Suppressor macrophage treated with lipopolysaccharide for 1 hour (primary cell): ENCODE measurements around the gene C16orf96.
A peak's percentile ranks its signal among the peaks of the same experiment; 100 is the strongest.

Experiments
- DNase-seq, 3 donors: peaks; one replicate each; pipeline ENCODE4 v3.0.0-alpha.2; 2020 to 2022

Gene C16orf96

DNA sequence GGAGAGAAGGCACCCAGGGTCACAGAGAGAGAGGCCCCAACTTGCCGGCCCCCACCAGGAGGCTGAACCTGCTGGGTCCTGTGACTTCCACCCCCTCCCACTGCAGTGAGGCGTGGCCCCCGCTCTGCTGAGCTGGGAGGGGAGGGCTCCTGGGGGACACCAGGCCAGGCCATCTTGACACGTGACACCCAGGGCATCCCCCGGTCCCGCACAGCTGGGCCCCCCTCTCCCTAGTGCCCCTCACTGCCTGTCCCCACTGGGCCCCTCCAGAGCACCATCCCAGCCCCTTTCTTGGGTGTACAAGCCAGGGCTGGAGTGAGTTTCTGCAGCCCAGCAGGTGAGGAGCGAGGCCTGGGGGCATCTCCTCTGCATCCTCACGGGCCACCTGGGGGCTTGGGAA, 46.2 kb downstream of the C16orf96 start:
- DNase-seq, result no peak

DNA sequence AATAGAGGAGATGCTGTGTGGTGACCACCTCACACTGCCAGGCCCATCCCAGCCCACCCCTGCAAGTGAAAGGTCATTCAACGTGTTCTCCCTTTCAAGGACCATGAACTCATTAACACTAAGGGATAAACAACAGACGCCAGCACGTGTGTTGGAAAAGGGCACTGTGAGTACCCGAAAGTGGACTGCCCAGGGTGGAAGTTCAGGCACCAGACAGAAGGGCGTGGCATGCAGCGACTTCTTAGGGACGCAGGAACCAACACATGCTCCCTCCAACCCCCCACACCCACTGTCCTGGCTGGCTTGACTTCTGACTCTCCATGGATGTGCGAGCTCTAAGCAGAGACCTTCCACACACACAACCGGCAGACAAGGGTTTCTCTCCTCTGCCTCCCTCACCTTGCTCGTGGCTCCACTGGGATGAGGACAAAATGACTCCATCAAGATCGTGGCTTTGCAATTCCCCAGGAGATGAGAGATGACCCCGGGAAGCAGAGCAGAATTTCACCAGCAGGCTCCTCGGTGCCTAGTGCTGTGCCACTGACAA, 47.6 kb downstream of the C16orf96 start:
- DNase-seq, result no peak

DNA sequence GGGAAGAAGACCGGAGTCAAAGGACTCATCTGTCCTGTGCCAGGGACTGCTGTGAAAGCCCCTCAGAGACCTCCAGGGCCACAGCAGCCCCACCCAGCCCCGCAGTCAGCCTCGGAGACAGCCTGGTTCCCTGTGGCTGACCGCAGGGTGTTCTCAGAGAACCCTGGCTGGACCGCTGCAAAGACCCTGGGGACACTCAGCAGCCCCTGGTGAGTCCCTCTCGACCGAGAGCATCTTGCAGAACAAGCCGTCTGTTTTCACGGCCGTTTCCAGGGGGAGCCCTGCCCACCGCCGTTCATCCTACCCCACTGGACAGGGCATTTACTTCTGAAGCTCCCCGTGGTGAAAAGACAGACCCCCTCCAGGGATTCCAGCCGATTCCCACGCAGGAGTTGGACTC, 48.3 kb downstream of the C16orf96 start:
- no peak for DNase-seq

DNA sequence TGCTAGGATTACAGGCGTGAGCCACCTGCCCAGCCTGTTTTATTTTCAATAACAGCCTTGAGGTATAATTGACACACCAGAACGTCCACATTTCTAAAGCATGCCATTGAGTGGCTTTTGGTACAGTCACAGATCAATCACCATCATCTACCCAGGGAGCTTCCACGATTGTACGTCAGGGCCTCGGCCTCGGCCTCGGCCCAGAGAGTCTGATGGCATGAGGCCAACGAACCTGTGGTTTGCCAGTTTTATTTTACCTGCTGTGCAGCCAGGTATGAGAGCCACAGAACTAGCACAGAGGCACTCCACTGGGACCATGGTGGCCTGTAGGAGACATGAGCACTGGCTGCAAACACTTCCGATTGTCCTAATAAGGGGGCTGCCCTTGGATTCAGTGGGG, 50.2 kb downstream of the C16orf96 start:
- no peak for DNase-seq

DNA sequence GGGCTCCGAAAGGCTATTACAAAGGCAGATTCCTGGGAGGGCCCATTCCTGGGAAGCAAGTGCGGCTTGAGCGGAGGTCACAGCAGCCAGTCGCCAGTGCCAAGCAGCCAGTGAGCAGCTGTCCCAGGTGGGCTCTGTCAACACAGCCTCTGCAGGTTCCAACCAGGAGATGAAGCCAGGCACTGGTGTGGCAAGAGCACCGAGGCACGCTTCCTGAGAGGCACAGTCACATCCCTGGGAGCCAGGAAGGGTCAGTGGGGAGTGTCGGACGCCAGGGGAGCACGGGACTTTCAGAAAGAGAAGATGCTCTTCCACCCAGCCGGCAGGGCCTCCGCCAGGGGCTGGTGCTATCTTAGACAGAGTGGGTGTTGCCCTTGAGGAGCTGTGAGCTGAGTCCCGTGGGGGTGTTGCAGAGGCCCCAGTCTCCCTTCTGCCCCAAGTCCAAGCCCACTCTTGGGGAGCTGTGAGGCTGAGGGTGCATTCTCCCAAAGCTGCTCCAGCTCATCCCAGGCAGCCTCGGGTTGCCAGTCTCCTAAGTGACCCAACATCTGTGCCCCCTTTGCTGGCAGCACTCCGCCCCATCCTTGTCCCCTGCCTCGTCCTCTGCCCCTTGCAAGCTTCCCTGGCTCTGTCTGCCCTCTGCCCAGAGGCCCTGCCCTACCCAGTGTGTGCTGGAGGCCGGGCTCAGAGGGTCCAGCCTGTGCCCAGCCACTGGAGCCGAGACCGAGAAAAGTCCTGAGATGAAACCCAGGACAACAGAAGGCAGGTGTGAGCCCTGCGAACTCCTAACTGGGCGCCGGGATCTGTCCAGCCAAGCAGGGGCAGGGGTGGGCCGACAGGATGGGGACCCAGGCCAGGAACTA, 51.9 kb downstream of the C16orf96 start:
- DNase-seq, result no peak

DNA sequence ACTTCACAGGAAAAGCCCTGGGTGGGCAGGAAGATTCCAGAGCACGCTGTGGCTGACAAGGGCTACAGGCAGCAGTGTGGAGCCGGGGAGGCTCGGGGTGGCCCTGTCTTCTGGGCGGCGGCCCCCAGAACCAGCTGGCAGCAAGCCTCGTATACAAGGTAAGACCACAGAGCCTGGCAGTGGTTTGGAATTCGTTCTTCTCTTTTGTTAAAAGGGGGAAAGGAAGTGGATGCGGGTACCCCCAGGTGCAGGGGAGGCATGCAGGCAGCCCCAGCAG, 52.5 kb downstream of the C16orf96 start:
- DNase-seq, result no peak

DNA sequence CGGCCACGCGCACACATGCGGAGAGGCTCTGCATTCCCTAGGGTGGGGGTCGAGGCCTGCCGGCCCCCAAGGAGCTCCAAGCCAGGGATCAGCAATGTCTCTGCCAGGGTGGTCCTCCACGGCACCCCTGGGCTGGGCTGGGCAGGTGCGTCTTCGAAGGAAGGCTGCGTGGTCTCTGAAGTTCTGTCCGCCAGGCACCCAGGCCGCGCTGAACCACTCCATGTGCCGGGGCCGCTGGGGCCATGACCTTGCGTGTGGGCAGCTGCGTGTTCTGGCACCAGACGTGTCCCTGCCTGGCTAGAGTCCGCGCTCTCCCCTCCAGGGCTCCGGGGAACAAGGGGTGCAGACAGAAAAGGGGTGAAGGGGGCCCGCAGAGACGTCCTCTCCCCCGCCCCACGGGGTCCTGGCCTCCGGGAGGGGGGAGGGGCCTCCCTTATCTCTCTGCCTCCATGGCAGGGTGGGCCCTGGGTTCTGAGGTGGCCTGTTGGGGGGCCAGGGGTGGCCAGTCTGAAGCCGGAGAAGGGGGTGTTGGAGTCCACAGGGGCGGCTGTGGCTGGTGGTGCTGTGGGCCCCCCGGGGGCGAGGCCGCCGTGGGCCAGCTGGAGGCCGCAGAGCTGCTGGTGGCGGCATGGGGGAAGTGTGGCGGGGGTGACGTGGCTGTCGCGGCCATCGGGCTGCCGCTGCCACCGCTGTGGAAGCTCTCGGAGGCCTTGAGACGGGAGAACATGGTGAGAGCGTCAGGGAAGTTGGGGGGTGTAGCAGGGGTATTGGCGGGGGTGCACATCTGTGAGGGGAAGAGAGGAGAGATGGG, 53.3 kb downstream of the C16orf96 start:
- no peak for DNase-seq

DNA sequence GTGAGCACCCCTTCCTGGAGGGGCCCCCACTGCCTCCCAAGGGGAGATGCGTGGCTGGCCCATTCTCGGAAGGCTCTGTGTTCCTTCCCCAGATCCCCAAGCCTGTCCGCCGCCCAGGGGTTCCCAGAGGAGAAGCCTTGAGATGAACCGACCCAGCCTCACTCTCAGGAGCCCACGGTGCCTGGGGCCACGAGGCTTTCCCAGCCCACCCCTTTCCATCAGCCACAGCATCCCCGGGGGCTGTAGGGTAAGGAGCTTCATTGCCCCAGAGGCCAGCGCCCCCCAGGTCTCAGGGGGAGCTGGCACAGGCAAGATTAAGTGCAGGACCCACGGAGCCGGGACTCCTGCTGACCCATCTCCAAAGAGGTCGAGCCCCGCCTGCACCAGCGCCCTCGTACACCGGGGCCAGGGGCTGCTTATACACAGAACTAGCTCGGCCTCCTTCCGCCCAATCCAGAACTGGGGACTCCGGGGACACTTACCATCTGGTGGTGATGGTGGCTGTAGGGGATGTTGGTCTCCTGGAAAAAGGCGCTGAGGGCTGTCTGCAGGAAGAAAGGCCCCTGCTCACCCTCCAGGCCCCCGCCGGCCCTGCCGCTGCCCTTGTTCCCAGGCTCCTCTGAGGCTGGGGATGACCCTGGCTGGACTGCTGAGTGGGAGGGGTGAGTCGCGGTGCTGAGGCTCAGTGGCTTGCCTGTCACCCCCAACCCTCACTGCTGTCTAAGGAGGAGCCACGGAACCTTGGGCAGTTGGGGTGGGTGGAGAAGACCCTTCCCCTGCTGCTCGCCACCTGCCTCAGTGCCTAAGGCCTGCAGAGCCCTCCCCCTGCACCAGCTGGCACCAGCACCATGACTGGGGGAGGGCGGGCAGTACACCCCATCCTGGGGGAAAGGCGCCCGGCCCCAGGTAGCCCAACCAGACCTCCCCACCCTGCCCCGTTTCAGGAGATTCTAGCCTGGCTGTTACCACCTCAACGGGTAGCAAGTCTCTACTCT, 54.2 kb downstream of the C16orf96 start:
- no peak for DNase-seq

DNA sequence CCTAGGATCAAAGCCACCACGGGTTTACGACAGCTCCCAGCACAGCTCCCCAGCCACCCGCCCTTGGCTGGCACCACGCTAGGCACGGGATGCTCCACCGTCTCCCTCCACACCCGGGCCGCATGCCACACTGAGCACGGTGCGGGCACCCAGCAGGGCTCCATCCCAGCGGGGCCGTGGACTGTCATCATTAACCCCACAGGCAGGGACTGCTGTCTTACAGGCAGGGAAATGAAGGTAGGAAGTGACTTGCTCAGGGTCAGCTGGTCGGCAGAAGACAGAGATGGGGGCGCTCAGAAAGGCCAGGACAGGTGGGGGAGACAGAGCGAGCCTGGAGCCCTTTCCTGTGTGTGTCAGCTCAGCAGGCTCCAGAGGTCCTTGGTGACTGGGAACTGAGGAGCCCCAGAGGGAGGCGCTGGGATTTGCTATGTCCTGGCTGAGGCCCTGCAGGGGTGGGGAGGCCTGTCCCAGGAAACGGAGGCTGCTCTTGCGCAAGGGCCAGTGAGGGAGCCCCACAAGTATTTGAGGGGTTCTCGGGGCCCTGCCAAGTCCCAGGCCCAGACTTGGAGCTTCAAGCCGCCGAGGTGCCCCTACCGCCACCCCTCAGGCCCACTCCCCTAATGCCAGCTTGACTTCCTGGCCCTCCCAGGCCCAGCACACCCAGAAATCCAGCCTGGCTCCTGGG, 55.3 kb downstream of the C16orf96 start:
- DNase-seq, result no peak

DNA sequence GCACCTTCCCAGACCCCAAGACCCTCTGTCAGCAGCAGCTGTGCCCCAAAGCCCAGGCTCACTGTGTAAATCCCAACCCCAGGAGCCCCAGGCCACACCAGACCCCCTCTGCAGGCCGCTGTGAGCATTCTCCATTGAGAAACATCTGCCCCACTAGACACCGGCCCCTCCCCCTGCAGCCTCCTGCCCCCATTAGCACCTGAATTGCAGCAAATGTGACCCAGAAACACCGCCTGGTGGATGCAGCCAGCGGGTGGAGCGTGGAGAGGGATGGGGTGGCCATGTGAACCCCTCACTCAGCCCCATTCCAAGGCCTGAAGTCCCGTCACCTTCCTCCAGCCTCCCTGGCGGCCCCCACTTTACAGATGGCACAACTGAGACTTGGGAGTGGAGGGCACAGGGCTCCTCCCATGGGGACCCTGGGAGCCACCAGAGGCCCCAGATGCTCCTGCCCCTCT, 56.4 kb downstream of the C16orf96 start:
- DNase-seq, result no peak

DNA sequence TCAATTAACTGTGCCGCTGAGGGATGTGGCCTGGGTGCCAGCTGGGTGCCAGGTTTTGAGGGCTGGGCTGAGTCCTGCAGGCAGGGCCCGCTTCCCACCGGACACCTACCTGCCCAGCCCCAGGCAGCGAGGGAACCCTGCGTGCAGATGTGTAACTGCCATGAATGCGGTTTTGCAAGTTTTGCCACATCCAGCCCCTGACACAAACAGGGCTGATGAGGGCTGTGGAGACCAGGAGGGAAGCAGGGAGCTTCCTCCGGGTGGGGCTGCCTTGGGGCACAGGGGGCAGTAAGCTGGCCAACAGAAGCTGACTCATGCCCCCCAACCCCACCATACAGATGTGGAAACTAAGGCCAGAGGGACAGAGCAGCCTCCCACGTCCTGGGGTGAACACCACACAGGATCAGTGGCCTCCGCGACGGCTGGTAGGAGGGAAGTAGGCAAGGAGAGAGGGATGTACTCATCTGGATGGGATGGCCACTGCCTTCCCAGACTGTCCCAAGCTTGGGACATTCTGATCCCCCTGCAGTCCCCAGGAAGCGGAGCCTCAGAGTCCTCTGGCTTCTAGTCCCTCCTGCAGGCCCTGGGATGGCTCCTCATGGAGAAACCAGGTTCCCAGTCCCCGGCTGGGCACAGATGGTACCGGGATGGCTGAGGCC, 57.0 kb downstream of the C16orf96 start:
- peak in 1 of 3 donors; percentile 32 for DNase-seq

DNA sequence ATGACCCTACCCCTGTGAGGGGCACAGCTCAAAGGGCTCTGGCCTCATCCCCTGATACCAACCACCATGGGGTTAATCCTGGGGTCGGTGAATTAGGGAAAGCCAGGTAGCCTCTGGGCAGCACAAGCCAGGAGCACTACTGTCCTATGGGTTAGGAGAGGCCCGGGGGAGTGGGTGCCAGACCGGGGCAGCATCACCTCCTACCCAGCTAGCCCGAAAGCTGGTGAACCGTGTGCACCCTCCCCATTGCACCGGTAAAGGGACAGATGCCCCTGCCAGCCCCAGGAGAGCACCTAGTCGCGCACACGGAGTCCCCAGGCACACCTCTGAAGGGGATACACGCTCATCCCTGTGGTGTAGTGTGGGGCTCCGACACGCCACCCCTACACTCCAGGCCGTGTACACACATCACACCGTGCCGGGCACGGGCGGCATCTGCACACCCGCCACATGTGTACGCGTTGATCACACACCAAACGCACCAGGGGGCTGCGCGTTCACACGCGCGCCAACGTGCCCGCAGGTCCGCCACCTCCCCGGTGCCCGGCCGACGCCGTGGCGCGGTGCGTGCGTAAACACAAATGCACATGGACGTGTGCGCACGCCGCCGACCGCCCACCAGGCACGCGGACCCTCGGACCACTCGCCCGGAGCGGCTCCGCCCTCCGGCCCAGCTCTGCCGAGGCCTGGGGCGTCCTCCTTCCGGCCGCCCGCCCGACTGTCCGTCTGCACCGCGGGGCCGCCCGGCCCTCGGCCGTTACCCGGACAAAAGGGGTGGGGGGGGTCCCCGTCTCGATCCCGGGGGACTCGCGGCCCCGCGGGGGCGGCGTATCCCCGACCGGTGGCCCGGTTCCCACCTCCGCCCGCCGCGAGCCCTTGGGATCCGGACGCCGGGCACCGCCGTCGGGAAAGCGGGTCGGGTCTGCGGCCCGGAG, 57.8 kb downstream of the C16orf96 start:
- DNase-seq, result peak in 1 of 3 donors; percentile 54

DNA sequence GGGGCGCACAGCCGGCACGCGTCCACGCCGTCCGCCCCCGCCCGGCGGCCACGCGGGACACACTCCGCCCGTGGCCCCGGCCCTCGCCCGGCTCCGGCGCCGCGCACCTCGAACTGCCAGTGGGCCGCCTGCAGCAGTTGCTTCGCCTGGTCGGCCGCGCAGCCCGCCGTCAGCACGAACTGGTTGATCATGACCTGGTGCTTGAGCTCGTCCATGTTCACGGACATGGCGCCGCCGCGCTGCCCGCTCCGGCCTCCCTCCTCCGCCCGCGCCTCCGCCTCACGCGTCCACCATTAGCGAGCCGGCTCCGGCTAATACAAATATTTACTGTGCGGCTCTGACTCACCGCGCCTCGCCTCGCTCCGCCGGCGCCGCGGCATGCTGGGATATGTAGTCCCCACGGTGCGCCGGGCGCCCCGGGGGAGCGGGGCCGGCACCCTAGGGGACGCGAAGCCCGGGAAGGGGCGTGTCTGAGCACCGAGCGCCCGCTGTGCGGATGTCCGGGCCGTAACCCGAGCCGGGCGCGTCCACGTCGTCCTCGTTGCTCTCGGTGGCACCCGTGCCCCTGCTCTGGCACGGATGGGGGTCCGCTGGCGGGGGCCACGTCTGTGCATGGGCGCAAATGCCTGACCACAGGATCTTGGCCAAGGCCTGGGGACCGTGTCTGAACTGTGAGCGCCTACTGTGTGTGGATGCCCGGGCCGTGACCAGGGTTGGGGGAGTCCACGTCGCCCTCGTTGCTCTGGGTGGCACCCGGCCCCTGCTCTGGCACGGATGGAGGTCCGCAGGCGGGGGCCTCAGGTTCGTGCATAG, 58.6 kb downstream of the C16orf96 start, which contains the start of gene UBALD1:
UBALD1 (minus strand) TSS at position 318 of the 813 bp plus-strand sequence; CDS start at position 227, 91 bp downstream.
- peak; percentile 93 to 96 (median 96) for DNase-seq

DNA sequence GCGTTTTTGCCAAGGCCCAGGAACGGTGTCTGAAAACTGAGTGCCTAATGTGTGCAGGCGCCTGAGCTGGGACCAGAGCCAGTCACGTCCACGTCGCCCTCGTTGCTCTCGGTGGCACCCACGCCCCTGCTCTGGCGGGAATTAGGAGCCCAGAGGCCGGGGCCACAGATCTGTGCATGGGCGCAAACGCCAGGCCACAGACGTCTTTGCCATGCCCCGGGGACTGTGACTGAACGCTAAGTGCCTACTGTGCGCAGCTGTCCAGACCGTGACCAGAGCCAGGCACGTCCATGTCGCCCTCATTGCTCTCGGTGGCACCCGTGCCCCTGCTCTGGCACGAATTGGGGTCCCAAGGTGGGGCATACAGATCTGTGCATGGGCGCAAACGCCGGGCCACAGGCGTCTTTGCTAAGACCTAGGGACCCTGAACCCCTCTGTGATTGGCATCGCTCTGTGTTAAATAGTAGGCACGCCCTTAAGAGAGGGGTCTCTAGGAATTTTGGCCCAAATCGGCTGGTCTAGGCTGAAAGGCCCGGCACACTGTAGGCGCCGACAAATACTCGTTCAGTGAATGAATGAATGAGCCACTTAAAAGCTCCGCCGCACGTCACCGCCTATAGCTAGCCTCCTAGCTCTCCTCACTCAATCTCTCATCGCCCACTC, 59.4 kb downstream of the C16orf96 start:
- no peak for DNase-seq

DNA sequence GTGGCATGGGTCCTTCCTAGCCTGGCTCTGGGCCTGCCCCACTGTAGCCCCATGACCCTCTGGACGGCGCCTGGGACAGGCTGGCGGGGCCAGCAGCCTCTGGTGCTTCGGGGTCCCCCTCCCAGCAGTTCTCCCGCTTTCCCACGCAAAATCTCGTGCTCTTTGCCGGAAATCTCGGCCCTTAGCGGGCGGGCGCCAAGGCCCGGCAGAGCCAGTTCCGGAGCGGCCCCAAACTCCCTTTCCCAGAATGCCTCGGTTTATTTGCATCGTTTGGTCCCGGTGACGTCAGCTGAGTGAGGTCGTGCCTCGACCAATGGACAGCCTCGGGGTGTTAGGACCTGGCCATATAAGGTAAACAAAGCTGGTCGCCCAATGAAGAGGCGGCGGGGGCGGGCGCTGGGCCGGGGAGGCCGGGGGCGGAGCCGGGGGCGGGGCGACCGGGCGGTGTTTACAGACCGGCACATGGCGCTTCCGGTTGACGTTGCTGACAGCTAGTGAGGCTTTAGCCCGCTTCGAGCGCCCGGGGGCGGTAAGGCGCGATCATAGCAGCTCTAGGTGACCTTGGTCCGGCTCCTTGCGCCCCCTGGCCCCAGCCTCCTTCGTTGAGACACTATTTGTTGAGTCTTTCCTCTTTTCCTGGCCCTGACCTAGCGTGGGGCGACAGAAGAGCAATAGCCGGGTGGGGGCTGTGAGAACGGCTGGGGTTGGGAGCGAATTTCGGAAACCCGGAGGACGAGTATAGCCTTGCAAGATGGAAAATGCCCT, 60.1 kb downstream of the C16orf96 start:
- peak; percentile 100 for DNase-seq

DNA sequence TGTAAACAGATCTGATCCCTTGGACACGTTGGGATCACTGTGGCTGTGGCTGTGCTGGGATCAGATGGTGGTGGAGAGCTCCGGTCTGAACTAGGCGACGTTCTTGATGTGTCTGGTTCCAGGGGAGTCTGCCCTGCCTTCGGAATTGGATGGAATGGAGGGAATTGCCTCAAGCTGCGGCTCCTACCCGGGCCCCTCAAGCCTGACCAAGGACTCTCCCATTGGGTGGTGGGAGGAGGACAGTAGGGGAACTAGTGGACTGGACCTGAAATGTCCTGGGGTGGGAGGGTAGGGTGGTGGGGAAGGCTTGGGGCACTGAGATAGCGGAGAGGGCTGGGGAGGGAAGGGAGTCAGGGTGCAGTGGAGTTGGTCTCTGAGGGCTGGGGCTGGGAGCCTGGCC, 61.7 kb downstream of the C16orf96 start:
- DNase-seq, result no peak

DNA sequence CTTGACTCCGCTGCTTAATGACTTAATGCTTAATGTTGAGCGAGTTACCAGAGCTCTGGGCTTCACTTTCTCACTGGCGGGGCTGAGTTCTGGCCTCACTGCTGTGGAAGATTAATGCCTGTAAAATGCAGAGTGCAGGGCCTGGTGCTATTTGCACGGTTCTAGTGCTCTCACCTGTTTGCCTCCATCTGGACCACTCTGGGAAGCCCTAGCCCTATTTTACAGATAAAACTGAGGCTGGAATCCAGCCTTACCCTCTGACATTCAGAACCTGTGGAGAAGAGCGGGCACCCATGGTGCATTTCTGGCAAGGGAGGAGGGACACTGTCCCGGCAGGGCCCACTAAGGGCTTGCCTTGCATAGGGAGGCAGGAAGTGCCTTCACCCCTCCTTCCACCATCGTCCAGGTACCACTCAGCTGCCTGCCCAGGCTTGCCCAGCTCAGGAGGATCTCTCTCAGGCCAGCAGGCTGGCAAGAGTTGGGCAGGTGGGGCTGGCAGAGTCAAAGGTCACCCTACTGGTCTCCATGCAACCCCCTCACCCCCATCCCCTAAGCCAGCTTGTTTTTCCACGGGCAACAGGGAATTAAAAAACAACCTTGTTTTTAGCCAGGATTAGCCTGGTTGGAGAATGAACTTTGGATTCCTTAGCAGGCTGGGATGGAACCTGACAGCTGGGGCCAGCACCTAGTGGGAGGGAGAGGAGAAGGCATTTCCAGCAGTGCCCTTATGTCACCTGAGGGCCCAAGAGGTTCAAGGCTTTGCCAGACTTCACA, 62.7 kb downstream of the C16orf96 start:
- DNase-seq, result no peak
